Loucy (cell line): ENCODE measurements around the gene GABBR1.
"Not testable (repeated sequence)": the region's sequence is repeated elsewhere in the genome, so short reads cannot be mapped to it uniquely, and the experiment has no call there.

Experiments
- H2AFZ ChIP-seq: fragments of 200-600 bp; sonication (generic); 2 replicates; pipeline ENCODE4 v1.6.0; 2016; ENCODE audit warnings: antibody characterized with exemption, mild to moderate bottlenecking, low read length, moderate library complexity
- H3F3A ChIP-seq: fragments of 200-600 bp; 2 replicates; pipeline ENCODE4 v1.6.0; 2016; ENCODE audit warnings: antibody characterized with exemption, low read depth, mild to moderate bottlenecking
- H3K27me3 ChIP-seq: fragments of 200-600 bp; sonication (generic); 2 replicates; pipeline ENCODE4 v1.6.1; 2014; ENCODE audit warnings: low read length, mild to moderate bottlenecking; ENCODE audit not compliant: insufficient read depth, poor library complexity, severe bottlenecking
- H3K36me3 ChIP-seq: fragments of 200-600 bp; sonication (generic); 2 replicates; pipeline ENCODE4 v1.6.1; 2016; ENCODE audit warnings: low read length; ENCODE audit not compliant: insufficient read depth
- H3K4me1 ChIP-seq: fragments of 200-600 bp; sonication (generic); 2 replicates; pipeline ENCODE4 v1.5.1; 2014; ENCODE audit warnings: low read length, mild to moderate bottlenecking; ENCODE audit not compliant: insufficient read depth, poor library complexity, severe bottlenecking
- H3K4me2 ChIP-seq: fragments of 200-600 bp; sonication (generic); 2 replicates; pipeline ENCODE4 v1.6.0; 2014; ENCODE audit warnings: antibody characterized with exemption, low read length, low read depth, mild to moderate bottlenecking; ENCODE audit not compliant: poor library complexity, severe bottlenecking
- H3K4me3 ChIP-seq: fragments of 200-600 bp; sonication (generic); 2 replicates; pipeline ENCODE4 v1.5.1; 2014; ENCODE audit warnings: low read length, mild to moderate bottlenecking, mixed read lengths; ENCODE audit not compliant: poor library complexity, severe bottlenecking
- H3K79me2 ChIP-seq: fragments of 200-600 bp; sonication (generic); 2 replicates; pipeline ENCODE4 v1.6.1; 2014; ENCODE audit warnings: low read length; ENCODE audit not compliant: insufficient read depth
- H3K9ac ChIP-seq: fragments of 200-600 bp; sonication (generic); 2 replicates; pipeline ENCODE4 v1.6.0; 2014; ENCODE audit warnings: mild to moderate bottlenecking, low read depth, low read length, moderate library complexity; ENCODE audit not compliant: poor library complexity, severe bottlenecking
- H3K9me2 ChIP-seq: fragments of 200-600 bp; sonication (generic); replicated peaks from 2 replicates; pipeline ENCODE4 v1.6.1; 2016; ENCODE audit warnings: low read depth, low read length, mixed read lengths
- H3K9me3 ChIP-seq: fragments of 200-600 bp; sonication (generic); 2 replicates; pipeline ENCODE4 v1.6.1; 2014; ENCODE audit warnings: mild to moderate bottlenecking, antibody characterized with exemption, low read length, low read depth; ENCODE audit not compliant: insufficient read depth
- H4K20me1 ChIP-seq: fragments of 200-600 bp; sonication (generic); 2 replicates; pipeline ENCODE4 v1.6.0; 2014; ENCODE audit warnings: antibody characterized with exemption, low read length, mild to moderate bottlenecking; ENCODE audit not compliant: insufficient read depth, poor library complexity, severe bottlenecking
- EZH2phosphoT487 ChIP-seq: fragments of 200-600 bp; IDR thresholded peaks from 2 replicates; pipeline ENCODE4 v1.6.1; 2018; ENCODE audit warnings: antibody characterized with exemption, mild to moderate bottlenecking, moderate library complexity, borderline replicate concordance
- TF ChIP-seq, protein P1 (sequence below): fragments of 200-600 bp; sonication (generic); conservative IDR thresholded peaks from 2 replicates; pipeline ENCODE4 v1.5.1; 2014; ENCODE audit warnings: mild to moderate bottlenecking, antibody characterized with exemption, low read length

Gene GABBR1

DNA sequence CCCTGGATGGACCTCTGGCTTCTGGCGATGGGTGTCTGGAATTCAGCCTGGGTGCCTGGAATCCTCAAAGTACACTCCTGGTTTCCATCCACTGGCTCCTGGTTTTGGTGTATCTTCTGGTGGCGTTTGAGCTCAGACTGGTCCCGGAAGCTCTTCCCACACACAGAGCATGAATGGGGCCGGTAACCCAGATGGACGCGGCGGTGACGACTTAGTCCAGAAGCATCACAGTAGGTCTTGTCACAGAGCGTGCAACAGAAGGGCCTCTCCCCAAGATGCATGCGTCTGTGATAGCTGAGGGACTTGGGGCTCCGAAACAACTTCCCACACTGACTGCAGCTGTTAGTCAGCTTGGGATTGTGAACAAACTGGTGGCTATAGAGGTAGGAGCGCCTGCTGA lies 40.2 kb upstream of the GABBR1 start:
- Histone ChIP-seq H3K9ac (no peak overlapping the region), H3K79me2 (no peaks in the 10 kb centered on the region), H3K4me3 (no peak overlapping the region), H4K20me1 (no peaks in the 10 kb centered on the region), H3K9me2 (no peaks in the 10 kb centered on the region), H3K36me3 (no peaks in the 10 kb centered on the region), H2AFZ (no peak overlapping the region), H3K9me3 (no peaks in the 10 kb centered on the region), H3K4me1 (peaks cover 12% of the 10 kb centered on the region), H3K4me2 (no peak overlapping the region), H3F3A (no peaks in the 10 kb centered on the region), H3K27me3 (peaks cover 5% of the 10 kb centered on the region)
- TF ChIP-seq EZH2phosphoT487: no peak
- TF ChIP-seq, protein P1, sequence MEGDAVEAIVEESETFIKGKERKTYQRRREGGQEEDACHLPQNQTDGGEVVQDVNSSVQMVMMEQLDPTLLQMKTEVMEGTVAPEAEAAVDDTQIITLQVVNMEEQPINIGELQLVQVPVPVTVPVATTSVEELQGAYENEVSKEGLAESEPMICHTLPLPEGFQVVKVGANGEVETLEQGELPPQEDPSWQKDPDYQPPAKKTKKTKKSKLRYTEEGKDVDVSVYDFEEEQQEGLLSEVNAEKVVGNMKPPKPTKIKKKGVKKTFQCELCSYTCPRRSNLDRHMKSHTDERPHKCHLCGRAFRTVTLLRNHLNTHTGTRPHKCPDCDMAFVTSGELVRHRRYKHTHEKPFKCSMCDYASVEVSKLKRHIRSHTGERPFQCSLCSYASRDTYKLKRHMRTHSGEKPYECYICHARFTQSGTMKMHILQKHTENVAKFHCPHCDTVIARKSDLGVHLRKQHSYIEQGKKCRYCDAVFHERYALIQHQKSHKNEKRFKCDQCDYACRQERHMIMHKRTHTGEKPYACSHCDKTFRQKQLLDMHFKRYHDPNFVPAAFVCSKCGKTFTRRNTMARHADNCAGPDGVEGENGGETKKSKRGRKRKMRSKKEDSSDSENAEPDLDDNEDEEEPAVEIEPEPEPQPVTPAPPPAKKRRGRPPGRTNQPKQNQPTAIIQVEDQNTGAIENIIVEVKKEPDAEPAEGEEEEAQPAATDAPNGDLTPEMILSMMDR: no peak

DNA sequence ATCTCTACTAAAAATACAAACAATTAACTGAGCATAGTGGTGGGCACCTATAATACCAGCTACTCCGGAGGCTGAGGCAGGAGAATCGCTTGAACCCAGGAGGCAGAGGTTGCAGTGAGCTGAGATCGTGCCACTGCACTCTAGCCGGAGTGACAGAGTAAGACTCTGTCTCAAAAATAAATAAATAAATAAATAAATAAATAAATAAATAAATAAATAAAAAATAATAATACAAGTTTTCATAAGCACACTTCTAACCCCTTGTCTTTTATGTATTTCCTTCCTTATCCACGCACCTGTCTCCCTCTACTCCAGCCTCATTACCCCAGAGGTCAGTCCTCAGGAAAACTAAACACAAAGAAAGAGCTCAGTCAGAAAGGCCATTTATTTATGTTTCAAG lies 39.1 kb upstream of the GABBR1 start:
- H3K9me3 ChIP-seq, H3K4me1 ChIP-seq, H3K27me3 ChIP-seq, H3K4me3 ChIP-seq, H3K9ac ChIP-seq, H3K36me3 ChIP-seq, H4K20me1 ChIP-seq, H2AFZ ChIP-seq, H3F3A ChIP-seq, H3K9me2 ChIP-seq, H3K79me2 ChIP-seq, H3K4me2 ChIP-seq: not testable (repeated sequence)

- Histone ChIP-seq H3K36me3 (no peaks in the 10 kb centered on the region), H3K9me3 (no peaks in the 10 kb centered on the region), H2AFZ (no peak overlapping the region), H3K9ac (no peak overlapping the region), H3K79me2 (no peaks in the 10 kb centered on the region), H3K4me3 (no peak overlapping the region), H3K4me2 (no peak overlapping the region), H3K9me2 (no peaks in the 10 kb centered on the region), H3K27me3 (peaks cover 5% of the 10 kb centered on the region), H3F3A (no peaks in the 10 kb centered on the region), H3K4me1 (no peaks in the 10 kb centered on the region), H4K20me1 (no peaks in the 10 kb centered on the region)
- TF ChIP-seq EZH2phosphoT487: no peak
- TF ChIP-seq, protein P1: no peak
Measured at GRCh38 chr6:29671026-29671425, 38.0 kb upstream of the GABBR1 start.

DNA sequence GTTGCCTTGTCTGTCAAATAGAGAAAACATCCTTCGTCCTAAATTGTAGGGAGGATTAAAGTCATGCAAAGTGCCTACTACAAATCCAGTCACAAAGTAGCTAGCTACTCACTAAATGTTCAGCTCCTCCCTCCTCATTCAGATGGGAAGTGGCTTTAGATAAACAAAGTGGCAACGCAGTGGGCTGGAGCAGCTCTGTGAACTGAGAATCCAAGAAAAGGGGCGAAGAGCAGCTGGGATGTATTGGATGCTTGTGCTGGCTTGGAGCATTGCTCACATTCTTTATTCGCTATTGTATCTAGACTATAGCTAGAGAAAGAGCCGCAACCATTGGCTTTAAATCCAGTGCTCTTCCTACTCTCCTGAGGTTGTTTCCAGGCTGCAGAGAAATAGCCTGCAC lies 34.2 kb upstream of the GABBR1 start:
- no peak overlapping the region for H3K9ac ChIP-seq
- no peaks in the 10 kb centered on the region for H3K36me3 ChIP-seq
- peaks cover 5% of the 10 kb centered on the region for H3K27me3 ChIP-seq
- H3K4me2 ChIP-seq: no peak overlapping the region
- H3K9me3 ChIP-seq: no peaks in the 10 kb centered on the region
- no peaks in the 10 kb centered on the region for H3K79me2 ChIP-seq
- H2AFZ ChIP-seq: no peak overlapping the region
- no peaks in the 10 kb centered on the region for H3K9me2 ChIP-seq
- no peaks in the 10 kb centered on the region for H3F3A ChIP-seq
- H4K20me1 ChIP-seq: no peaks in the 10 kb centered on the region
- H3K4me1 ChIP-seq: no peaks in the 10 kb centered on the region
- TF ChIP-seq, protein P1: no peak
- no peak for TF ChIP-seq EZH2phosphoT487
- H3K4me3 ChIP-seq: no peak overlapping the region
